ENCODE measurements around the gene SLC9A7.
A peak's percentile ranks its signal among the peaks of the same experiment; 100 is the strongest.
"Not testable (repeated sequence)": the region's sequence is repeated elsewhere in the genome, so short reads cannot be mapped to it uniquely, and the experiment has no call there.

SLC9A7 gene

GRCh38 chrX:46730765-46731164 is 28.2 kb downstream of the SLC9A7 start:
- H3K4me3 ChIP-seq (ENCODE audit: low read depth, low read length): no peak overlapping the region
- no peak overlapping the region for H3K27ac ChIP-seq (ENCODE audit: extremely low read depth, low read depth, low read length)
- POLR2A ChIA-PET: no interaction called here
- TF ChIP-seq ZNF629 (tag by site-specific recombination; IDR thresholded peaks at IDR 0.05) (no peak), ZNF600 (tag by site-specific recombination; IDR thresholded peaks at IDR 0.05) (no peak)
- CTCF ChIA-PET: interaction anchor here (0.7 kb wide), 1 partner anchor 495 kb away, joined by 3 read pairs; no protein-coding TSS in a partner anchor
- H3K4me1 ChIP-seq (ENCODE audit: control insufficient read depth, insufficient read depth, low read length): no peaks in the 10 kb centered on the region
- H3K9me3 ChIP-seq (ENCODE audit: control insufficient read depth, insufficient read depth, low read depth, low read length): peaks cover 2% of the 10 kb centered on the region
- H3K36me3 ChIP-seq (ENCODE audit: control insufficient read depth in 2 of 2, insufficient read depth in 1 of 2, low read length in 2 of 2): no peaks in the 10 kb centered on the region

- TF ChIP-seq ZNF266 (tag by site-specific recombination; IDR thresholded peaks at IDR 0.05; ENCODE audit: low read depth) (no peak), ZNF280C (tag by site-specific recombination; IDR thresholded peaks at IDR 0.05) (no peak), PATZ1 (tag by site-specific recombination; IDR thresholded peaks at IDR 0.05) (no peak)
- Histone ChIP-seq H3K4me1 (ENCODE audit: control insufficient read depth, insufficient read depth, low read length) (no peaks in the 10 kb centered on the region), H3K4me3 (ENCODE audit: low read depth, low read length) (no peak overlapping the region), H3K9me3 (ENCODE audit: control insufficient read depth, insufficient read depth, low read depth, low read length) (no peaks in the 10 kb centered on the region), H3K27ac (ENCODE audit: extremely low read depth, low read depth, low read length) (no peak overlapping the region), H3K36me3 (ENCODE audit: control insufficient read depth in 2 of 2, insufficient read depth in 1 of 2, low read length in 2 of 2) (no peaks in the 10 kb centered on the region)
- CTCF ChIA-PET: no interaction called here
- POLR2A ChIA-PET: no interaction called here
Observed at GRCh38 chrX:46727441-46727840, 31.5 kb downstream of the SLC9A7 start.

- H3K36me3 ChIP-seq (ENCODE audit: control insufficient read depth in 2 of 2, insufficient read depth in 1 of 2, low read length in 2 of 2); H3K27ac ChIP-seq (ENCODE audit: extremely low read depth, low read depth, low read length); POLR2A ChIA-PET; H3K9me3 ChIP-seq (ENCODE audit: control insufficient read depth, insufficient read depth, low read depth, low read length); H3K4me3 ChIP-seq (ENCODE audit: low read depth, low read length); H3K4me1 ChIP-seq (ENCODE audit: control insufficient read depth, insufficient read depth, low read length); CTCF ChIA-PET: not testable (repeated sequence)
- TF ChIP-seq PRDM10 (tag by site-specific recombination; IDR thresholded peaks at IDR 0.05): 0 out of 2 replicates have a peak, but pooled peaks have one; percentile 27
Observed at GRCh38 chrX:46723569-46723927, 35.4 kb downstream of the SLC9A7 start.

- H3K27ac ChIP-seq (ENCODE audit: extremely low read depth, low read depth, low read length): no peak overlapping the region
- H3K36me3 ChIP-seq (ENCODE audit: control insufficient read depth in 2 of 2, insufficient read depth in 1 of 2, low read length in 2 of 2): no peaks in the 10 kb centered on the region
- H3K4me1 ChIP-seq (ENCODE audit: control insufficient read depth, insufficient read depth, low read length): no peaks in the 10 kb centered on the region
- no peak overlapping the region for H3K4me3 ChIP-seq (ENCODE audit: low read depth, low read length)
- H3K9me3 ChIP-seq (ENCODE audit: control insufficient read depth, insufficient read depth, low read depth, low read length): no peaks in the 10 kb centered on the region
- TF ChIP-seq OSR2 (tag by site-specific recombination; IDR thresholded peaks at IDR 0.05) (no peak), HOXA7 (CRISPR knock-in tag; IDR thresholded peaks at IDR 0.05; ENCODE audit: borderline replicate concordance) (no peak), ZNF558 (tag by site-specific recombination; IDR thresholded peaks at IDR 0.05) (no peak), ZNF843 (tag by site-specific recombination; IDR thresholded peaks at IDR 0.05) (no peak), ZNF692 (tag by site-specific recombination; IDR thresholded peaks at IDR 0.05) (no peak)
- POLR2A ChIA-PET: no interaction called here
- CTCF ChIA-PET: interaction anchor here (0.6 kb wide), 1 partner anchor 13 kb away, joined by 3 read pairs; no protein-coding TSS in a partner anchor
Observed at GRCh38 chrX:46722742-46723568, 36.0 kb downstream of the SLC9A7 start.
